GM18507 (cell line): ENCODE results near the gene TCP10L.
"Not testable (repeated sequence)": the region's sequence is repeated elsewhere in the genome, so short reads cannot be mapped to it uniquely, and the experiment has no call there.

ENCODE experiments used
- DNase-seq: peaks from one replicate; pipeline ENCODE4 v3.0.0; 2011; ENCODE audit warnings: low read depth; ENCODE audit not compliant: insufficient read length; ENCODE audit errors: extremely low spot score
- FAIRE-seq: peaks from 2 replicates; lab custom pipeline; 2011; peaks lifted over from hg19 to GRCh38; lab: Jason Lieb, UNC

The TCP10L gene, protein sequence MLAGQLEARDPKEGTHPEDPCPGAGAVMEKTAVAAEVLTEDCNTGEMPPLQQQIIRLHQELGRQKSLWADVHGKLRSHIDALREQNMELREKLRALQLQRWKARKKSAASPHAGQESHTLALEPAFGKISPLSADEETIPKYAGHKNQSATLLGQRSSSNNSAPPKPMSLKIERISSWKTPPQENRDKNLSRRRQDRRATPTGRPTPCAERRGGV

DNA sequence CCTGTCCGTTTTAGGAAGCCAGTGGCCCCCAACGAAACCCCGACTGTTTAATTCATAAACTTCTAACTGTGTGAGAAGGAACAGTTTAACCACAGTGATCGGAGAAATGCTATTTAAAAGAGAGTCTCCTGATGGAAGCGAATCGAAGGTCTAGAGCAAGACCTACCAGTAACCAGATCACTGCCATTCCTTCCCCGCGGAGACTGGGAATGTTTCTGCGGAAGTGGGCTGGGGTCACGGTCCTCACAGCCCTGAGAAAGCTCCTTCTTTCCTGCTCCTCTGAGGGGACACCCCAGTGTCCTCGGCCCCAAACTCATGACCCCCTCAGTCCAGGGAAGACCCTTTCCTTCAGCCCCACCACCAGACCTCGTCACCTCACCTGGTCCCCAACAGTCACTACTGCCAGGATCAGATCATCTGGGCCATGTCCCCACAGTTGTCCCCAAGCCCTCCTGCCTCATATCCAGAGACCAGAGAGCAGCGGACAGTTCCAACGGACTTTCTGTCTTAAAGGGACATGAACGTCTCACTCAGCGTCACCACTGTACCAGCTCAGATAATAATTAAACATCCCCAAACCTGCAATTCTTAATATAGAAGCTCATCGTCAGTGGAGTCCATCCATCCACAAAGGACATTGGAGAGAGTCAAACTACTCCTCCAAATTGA, at the start of gene TCP10L:
TCP10L (minus strand) TSS at position 482 of the 669 bp plus-strand sequence. CDS start 1,219 bp downstream, outside the sequence.
- DNase-seq (no peak), FAIRE-seq (no peak)

DNA sequence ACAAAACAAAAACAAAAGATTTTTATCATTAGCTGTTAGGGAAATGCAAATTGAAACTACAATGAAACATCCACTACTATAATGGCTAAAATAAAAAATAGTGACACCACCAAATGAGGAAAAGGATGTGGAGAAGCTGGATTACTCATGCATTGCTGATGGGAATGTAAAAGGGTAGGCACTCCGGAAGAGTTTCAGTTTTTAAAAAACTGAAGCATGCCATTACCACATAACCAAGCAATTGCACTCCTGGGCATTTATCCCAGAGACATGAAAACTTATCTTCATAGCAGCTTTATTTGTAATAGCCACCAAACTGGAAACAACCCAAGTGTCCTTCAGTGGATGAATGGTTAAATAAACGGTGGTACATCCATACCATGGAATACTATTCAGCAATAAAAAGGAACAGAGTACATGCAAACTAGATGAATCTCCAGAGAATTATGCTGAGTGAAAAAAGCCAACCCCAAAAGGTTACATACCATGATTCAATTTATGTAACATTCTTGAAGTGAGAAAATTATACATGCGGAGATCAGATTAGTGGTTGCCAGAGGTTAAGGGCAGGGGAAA, 41.4 kb upstream of the TCP10L start:
- FAIRE-seq (no peak), DNase-seq (no peak)

DNA sequence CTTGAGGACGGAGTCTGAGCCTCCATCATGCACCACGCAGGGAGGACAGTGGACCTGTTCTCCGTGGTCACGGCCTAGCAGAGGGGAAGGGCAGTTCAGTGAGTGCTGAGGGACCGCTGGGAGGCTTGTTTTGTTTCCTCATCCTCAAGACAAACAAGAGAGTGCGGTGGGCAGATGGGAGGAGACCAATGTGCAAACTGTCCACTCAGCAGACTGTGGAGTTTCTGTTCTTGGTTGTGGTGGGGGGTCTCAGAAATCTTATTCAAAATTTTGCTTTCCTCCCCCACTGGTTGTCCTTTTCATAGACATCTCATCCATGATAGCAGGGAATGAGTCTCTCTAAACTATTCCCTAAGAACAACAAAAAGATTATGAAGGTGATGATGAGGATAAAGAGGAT, 32.9 kb upstream of the TCP10L start:
- FAIRE-seq, result not testable (repeated sequence)

DNA sequence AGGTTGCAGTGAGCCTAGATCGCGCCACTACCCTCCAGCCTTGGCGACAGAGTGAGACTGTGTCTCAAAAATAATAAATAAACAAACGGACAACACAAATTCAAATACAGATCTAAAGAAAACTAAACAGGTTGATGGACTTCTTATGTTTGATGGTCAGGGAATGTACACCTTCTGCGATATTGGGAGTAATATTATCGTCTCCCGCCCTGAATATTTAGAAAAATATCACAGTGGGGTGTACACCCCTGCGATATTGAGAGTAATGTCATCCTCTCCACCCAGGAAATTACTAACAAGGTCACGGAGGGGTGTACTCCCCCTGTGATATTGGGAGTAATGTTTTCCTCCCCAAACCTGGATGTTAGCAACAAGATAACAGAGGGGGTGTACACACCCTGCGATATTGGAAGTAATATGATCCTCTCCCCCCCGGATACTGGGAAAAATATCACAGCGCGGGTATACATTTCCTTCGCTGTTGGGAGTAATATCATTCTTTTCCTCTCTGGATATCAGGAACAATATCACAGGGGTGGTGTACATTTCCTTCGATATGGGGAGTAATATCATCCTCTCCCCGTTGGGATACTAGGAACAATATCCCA, 28.2 kb upstream of the TCP10L start:
- DNase-seq (no peak), FAIRE-seq (no peak)

More for the DNA sequence above, 32.9 kb upstream of the TCP10L start:
- not testable (repeated sequence) for DNase-seq

DNA sequence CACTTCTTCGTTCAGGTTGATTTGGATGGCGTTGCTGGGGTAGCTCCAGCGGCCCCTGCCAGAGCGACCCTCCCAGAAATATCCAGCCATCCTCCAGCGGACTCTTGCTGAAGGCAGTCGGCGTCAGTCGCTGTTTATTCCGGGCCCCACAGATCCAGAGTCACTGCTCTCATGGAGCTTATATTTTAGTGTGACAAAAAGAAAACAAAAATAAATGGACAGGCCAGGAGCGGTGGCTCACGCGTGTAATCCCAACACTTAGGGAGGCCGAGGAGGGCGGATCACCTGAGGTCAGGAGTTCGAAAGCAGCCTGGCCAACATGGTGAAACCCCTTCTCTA, 27.6 kb upstream of the TCP10L start:
- DNase-seq (no peak), FAIRE-seq (no peak)

DNA sequence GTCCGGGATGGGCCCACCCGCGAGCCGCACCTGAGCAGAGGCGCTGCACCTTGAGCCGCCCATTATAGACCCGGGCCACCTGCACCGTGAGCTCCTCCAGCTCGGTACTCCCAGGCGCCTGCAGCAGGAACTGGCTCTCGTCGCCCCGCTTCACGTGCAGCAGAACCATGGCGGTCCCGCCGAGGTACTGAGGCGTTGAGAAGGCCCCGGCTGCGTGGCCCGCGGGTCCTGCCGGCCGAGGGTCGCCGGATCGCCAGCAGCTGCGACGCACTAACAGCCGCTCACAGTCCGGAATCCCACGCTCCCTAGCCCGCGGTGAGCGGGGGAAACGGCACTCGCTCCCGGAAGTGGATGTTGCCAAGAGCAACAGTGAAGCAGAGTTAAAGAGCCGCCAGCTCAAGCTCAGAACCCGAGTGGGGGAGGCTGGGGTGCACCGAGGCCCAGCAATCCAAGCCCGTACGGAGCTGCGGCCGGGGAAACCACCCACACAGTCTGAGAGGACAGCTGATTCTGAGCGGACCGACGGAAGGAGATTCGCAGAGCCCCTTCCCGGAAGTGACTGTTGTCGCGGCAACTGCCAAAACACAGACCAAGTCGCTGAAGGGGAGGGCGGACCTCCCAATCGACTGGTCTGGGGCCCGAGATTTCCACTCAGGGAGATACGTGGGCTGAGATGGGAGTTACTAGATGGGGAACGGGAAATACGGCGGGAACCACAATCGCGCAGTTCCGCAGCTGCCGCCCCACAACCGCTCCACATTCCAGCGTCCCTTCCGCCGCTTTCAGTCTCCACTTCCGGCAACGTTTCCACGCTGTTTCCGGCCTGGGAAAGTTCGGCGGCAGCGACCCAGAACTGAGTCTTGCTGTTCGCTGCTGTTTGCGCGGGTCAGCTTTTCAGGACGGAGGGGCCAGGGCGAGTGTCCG, 27.0 kb upstream of the TCP10L start, which contains the start of gene CFAP298:
CFAP298 (minus strand) TSS at position 303 of the 924 bp plus-strand sequence; CDS start at position 169, 134 bp downstream.
- DNase-seq (peak; percentile 81), FAIRE-seq (peak; percentile 87)

DNA sequence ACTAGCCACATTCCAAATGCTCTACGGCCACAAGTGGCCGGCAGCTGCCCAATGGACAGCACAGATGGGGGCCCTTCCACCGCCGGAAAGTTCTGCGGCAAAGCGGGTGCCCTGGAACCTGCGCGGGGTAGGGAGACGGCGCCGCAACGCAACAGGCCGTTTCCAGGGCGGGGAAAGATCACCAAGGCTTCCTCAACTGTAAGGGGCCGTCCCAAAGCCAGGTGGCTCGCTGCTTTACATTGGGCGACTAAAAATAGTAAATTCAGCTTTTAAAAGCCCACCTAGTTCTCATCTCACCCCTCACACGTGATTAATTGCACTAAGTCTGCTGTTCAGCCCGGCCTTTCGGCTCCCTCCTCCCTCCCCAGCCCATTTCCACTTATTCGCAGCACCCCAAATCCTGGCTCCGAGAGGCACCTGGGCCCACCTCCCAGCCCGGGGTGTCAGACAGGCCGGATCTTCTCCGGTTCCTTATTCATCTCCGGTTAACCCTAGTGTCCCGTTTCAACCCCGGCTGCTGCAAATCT, 26.2 kb upstream of the TCP10L start:
- peak; percentile 18 for DNase-seq
- no peak for FAIRE-seq

DNA sequence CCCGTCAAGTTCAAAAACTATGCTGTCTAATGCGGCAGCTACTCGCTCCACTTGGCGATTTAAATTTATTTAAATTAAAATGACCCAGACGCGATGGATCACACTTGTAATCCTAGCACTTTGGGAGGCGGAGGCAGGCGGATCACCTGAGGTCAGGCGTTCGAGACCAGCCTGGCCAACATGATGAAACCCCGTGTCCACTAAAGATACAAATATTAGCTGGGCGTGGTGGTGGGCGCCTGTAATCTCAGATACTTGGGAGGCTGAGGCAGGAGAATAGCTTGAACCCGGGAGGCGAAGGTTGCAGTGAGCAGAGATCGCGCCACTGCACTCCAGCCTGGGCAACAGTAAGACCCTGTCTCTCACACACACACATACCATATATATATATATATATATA, 25.6 kb upstream of the TCP10L start:
- not testable (repeated sequence) for DNase-seq, FAIRE-seq

DNA sequence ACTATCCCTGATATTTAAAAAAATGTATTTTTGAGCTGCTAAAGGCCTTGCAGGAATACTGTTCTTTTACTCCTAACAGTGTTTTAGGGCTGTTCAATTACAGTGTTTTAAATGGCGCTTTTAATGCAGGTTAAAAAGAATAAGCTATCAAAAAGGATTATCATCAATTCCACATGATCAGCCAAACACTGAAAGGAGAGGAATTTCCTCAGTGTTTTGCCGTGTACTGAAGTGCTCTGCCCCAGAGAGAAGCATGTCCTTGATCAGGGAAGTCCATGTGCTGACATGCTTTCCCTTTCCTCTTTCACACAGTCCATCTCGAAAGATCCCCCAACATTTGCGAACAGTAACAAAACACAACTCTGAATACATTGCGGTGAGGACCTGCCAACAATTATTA, 23.5 kb upstream of the TCP10L start:
- DNase-seq (no peak), FAIRE-seq (no peak)

DNA sequence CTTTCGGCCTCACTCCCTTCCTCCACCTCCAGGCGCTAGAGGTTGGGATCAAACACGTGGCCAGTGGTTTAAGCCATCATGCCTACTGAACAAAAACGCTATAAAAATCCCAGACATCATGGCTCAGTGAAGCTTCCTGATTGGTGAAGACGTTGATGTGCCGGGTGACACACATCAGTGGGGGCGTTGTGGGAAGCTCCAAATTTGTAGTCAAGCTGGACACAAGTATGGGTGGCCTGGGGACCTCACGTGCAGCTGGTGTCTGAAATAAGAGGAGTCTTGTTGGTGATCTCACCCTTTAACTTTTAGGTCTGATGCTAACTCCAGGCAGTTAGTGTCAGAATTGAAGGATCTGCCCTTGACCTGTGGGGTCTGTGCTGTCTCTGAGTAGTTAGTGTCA, 20.1 kb upstream of the TCP10L start:
- no peak for FAIRE-seq
- DNase-seq, result no peak

DNA sequence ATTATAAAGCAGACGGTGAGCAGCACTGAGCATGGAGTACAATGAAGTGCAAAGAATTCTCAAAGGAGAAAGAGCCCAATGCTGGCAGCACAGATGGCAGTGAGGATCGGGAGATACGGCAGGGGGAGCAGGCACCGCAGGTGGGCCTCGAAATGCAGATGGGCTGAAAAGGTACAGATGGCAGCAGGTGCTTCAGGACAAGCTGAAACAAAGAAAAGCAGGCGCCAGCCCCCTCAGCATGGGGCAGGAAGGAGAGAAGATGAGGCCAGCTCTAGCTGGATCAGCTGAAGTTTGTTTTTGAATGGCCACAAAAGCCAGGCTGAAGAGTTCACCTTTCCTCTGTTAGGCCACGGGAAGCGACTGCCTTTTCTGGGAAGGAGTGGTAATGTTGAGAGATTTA, 19.1 kb upstream of the TCP10L start:
- DNase-seq (no peak), FAIRE-seq (no peak)

DNA sequence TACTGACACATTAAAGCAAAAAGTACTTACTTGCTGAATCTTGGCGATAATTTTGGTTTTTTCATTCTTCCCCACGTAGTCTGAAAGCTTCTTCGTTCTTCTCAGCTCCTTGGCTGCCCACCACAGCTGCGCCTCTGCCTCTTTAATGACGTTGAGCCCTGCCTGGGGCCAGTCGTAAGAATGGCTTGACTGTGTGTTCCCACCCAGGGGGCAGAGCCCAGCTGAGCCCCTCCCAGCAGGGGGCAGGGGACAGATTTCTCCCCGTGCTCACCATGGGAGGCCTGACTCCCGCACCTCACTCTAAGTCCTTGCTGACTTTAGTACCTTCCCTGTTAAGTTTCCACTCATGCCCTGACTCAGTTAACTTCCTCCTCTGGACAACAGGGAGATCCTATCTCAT, 17.8 kb upstream of the TCP10L start:
- DNase-seq (no peak), FAIRE-seq (no peak)

DNA sequence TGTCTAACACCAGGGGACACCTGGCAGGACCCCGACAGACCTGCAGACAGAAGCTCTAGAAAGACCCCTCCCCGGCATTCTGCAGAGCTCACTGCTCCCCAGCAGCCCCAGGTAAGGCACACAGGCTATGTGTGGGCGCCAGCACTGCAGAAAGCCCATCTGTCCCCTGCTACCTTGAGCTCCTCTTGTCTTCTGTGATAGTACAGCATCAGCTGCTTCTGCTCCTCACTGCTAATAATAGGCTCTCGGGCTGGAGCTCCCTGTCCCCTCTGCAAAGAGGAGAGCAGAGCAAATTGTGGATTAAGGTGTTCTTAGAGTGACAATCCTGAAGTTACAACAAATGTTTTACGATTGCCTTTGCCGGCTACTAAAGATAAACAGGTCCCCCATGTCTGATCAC, 16.8 kb upstream of the TCP10L start:
- DNase-seq, result no peak
- FAIRE-seq, result no peak

DNA sequence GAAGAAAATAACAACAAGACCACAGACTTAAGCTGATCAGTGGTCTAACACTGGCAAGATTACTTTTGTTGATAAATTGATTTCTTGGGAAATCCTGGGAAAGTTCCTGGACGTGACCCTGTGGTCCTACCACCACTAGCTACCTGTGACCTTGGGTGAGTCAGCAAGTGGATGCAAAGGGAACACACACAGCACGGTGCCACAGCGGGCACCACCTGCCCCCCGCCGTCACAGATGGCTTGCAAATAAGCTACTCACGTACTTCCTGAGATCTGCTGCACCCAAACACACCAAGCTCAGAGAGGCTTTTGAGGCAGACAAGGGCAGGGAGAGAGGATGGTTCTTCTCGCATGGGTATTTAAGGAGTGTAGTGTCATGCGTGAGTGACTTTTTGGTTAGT, 14.2 kb upstream of the TCP10L start:
- DNase-seq (no peak), FAIRE-seq (no peak)

DNA sequence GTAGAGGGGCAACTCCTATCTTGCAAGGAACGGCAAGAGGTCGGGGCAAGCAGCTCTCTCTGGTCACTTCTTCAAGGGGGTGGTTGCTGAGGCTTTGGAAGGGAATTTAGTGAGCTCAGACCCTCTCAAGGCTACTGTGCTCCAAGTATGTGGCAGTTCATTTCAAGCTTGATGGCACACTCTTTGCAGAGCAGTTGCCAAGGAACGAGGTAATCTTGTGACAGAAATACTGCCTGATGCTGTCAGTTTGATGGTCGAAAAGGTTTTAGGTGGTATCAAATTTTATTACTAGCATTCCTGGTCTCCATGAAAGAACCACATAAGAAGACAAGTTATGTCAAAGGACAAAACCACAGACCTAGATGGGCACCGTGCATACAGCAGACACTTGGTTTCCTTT, 13.8 kb upstream of the TCP10L start:
- DNase-seq, result no peak
- FAIRE-seq, result no peak

DNA sequence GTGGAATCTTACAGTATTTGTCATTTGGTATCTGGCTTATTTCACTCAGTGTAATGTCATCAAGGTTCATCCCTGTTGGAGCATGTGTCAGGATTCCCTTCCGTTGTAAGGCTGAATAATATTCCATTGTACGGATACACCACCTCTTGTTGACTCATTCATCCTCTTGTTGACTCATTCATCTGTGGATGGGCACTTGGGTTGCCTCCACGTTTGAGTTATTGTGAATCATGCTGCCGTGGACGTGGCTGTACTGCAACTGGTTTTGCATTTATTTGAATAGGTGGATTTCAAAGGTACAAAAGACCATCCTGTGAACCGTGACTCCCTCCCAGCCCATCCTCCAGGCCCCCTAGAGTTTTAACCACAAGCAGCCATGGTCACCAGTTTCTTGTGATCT, 11.9 kb upstream of the TCP10L start:
- FAIRE-seq (no peak), DNase-seq (no peak)

DNA sequence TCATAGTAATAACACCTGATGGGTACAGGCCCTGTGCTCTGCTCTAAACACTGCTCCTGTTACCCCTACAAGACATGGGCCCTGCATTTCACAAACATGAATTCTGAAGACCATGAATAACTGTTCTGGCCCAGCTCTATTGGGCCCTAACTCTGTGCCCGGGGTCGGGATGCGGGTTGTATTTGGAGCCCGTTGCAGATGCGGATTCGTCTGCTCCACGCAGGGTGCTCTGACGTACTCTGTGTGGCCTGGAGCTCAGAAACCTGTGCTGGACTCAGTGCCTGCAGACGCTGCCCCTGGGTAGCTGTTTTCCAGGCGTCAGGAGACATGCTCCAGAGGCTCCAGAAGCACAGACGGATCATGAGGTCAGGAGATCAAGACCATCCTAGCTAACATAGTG, 10.1 kb upstream of the TCP10L start:
- DNase-seq (no peak), FAIRE-seq (no peak)

DNA sequence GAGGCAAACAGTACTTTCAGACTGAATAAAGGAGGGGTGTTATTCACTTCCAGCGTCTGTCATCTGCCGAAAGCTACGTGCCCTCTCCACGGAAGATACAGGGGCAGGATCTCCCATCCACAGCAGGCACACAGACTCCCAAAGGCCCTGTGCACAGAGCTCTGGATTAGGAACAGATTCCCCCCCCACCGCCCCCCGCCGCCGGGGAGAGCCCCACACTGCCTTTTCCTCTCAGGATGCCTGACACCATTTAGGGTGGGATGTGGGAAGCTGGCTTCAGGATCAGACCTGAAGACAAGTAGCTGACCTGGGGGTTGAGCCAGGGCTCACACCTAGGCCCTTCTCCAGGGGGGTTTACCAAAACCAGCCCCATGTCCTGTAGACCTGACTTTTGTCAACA, 8.4 kb upstream of the TCP10L start:
- DNase-seq (no peak), FAIRE-seq (no peak)

DNA sequence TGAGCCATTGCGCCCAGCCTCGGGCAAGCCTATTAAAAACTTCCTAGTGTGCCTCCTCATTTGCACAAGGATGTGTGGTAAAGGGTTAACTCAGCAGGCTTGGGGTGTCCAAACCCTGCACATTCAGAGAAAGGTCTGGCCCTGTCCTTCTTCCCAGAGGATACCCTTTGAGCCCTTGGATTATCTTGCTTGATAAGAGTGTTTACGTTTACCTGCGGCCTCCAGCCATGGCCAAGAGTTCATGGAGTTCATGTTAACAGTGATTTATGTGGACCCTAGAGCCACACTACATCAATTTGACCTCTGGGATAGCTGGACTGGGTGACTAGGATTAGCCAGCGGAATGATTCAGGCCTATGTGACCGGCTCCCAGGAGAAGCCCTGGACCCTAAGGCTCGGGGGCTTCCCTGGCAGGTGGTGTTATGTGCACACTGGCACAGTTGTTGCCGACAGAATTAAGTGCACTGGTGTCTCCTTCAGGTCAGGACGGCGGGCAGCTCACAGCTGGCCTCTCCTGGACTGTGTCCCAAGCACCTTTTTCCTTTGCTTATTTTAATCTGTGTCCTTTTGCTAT, 7.7 kb upstream of the TCP10L start:
- no peak for FAIRE-seq

More for the DNA sequence above, 7.7 kb upstream of the TCP10L start:
- DNase-seq, result no peak
